ENCODE measurements around the gene RPL19.

The RPL19 gene

DNA sequence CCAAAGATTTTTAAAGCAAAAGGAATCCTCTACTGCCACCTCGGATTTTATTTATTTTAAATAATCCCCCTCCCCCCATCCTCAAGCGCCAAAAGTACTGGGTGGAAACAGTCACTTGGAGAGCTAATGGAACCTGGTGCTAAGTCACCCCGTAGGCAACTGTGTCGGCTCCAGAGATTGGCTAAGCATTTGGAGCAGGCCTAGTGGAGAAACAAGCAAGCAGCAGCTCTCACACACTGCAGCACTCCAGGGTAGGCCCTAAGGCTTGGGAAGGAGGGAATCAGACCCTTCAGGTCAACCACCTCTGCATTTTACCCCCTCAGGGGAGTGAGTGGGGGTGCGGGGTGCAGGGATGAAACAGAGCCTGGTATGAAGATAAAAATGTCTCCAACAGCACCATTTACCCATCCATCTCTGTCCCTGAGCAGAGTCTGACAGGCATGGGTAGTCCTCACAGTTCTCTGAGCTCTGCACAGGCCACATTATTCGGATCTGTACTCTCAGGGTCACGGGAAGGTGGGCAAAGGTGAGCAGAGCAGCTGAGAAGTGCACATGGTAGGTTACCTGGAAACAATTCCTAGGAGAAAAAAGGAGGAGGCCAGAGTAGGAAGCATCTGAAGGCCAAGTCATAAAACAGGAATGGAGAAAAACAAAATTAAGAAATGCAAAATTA, 52.8 kb downstream of the RPL19 start:
- no peak for DNase-seq

Data from SHP77 treated with DMSO at 0.1 percent for 48 hours (cell line).